ENCODE measurements around the gene FMN1. TPM values are rescaled to one million over a fixed set of nuclear protein-coding genes. Genes with fewer than 3 reads are reported as not detected.

FMN1 gene
- total RNA-seq, 1 experiment from 2014 or later: 0.37 TPM

- no peaks in the 10 kb centered on the region for H3K9me3 ChIP-seq (ENCODE audit: low read depth, low read length, poor library complexity, severe bottlenecking)
- no peaks in the 10 kb centered on the region for H3K36me3 ChIP-seq (ENCODE audit: insufficient read depth, low read length, poor library complexity, severe bottlenecking)
- no peaks in the 10 kb centered on the region for H3K27me3 ChIP-seq (replicated peaks; ENCODE audit: insufficient read depth, low read depth, low read length, poor library complexity)
- H3K4me3 ChIP-seq (ENCODE audit: low read depth, low read length, poor library complexity, severe bottlenecking): no peak overlapping the region
- no peaks in the 10 kb centered on the region for H3K4me1 ChIP-seq (ENCODE audit: insufficient read depth, low read length, poor library complexity, severe bottlenecking)
- BruUV-seq (replicated peaks): no TSS peak
- TF ChIP-seq CTCF (conservative IDR thresholded peaks at IDR 0.05; ENCODE audit: low read depth, low read length) (no peak), EZH2 (IDR thresholded peaks at IDR 0.05; ENCODE audit: borderline replicate concordance, low read depth, low read length, poor library complexity, severe bottlenecking) (no peak)
- intact Hi-C loops (cut with micrococcal nuclease; ENCODE audit: unreplicated experiment): no loop called here
- no peak overlapping the region for H3K27ac ChIP-seq (ENCODE audit: low read depth, low read length, poor library complexity, severe bottlenecking)
- ChIA-PET POLR2A (ENCODE audit: low non-redundant PET) (no interaction called here), CTCF (interaction anchor here (1.0 kb wide), 1 partner anchor 148 kb away, joined by 3 read pairs; no protein-coding TSS in a partner anchor)
- DNase-seq (ENCODE audit: low spot score): no peak
Observed at GRCh38 chr15:32787949-32788348, 406.6 kb downstream of the FMN1 start.

DNA sequence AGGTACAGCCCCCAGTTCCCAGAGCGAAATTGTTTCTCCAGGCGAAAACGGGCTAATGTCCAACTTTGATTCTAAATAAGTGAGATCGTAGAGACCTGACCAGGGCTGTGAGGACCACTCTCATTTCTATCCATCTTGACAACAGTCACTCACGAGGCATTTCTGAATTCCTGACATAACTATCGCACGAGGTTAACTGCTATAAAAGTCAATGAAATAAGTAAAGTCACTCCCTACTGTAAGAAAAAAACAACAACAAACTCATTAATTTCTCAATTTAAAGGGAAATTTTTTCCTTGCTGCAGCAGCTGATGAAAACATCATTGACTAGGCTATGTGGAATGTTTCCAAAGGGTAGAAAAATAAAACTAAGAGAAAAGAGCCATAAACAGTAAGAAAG lies 407.6 kb downstream of the FMN1 start:
- no peak overlapping the region for H3K27ac ChIP-seq (ENCODE audit: low read depth, low read length, poor library complexity, severe bottlenecking)
- DNase-seq (ENCODE audit: low spot score): no peak
- no peak overlapping the region for H3K4me3 ChIP-seq (ENCODE audit: low read depth, low read length, poor library complexity, severe bottlenecking)
- H3K4me1 ChIP-seq (ENCODE audit: insufficient read depth, low read length, poor library complexity, severe bottlenecking): no peaks in the 10 kb centered on the region
- ChIA-PET CTCF (no interaction called here), POLR2A (ENCODE audit: low non-redundant PET) (no interaction called here)
- H3K9me3 ChIP-seq (ENCODE audit: low read depth, low read length, poor library complexity, severe bottlenecking): no peaks in the 10 kb centered on the region
- no peak for TF ChIP-seq CTCF (conservative IDR thresholded peaks at IDR 0.05; ENCODE audit: low read depth, low read length)
- BruUV-seq (replicated peaks): no TSS peak
- no peaks in the 10 kb centered on the region for H3K36me3 ChIP-seq (ENCODE audit: insufficient read depth, low read length, poor library complexity, severe bottlenecking)
- intact Hi-C loops (cut with micrococcal nuclease; ENCODE audit: unreplicated experiment): no loop called here
- H3K27me3 ChIP-seq (replicated peaks; ENCODE audit: insufficient read depth, low read depth, low read length, poor library complexity): no peaks in the 10 kb centered on the region

- Histone ChIP-seq H3K36me3 (ENCODE audit: insufficient read depth, low read length, poor library complexity, severe bottlenecking) (no peaks in the 10 kb centered on the region), H3K27ac (ENCODE audit: low read depth, low read length, poor library complexity, severe bottlenecking) (no peak overlapping the region), H3K4me1 (ENCODE audit: insufficient read depth, low read length, poor library complexity, severe bottlenecking) (no peaks in the 10 kb centered on the region), H3K4me3 (ENCODE audit: low read depth, low read length, poor library complexity, severe bottlenecking) (no peak overlapping the region), H3K27me3 (replicated peaks; ENCODE audit: insufficient read depth, low read depth, low read length, poor library complexity) (no peaks in the 10 kb centered on the region), H3K9me3 (ENCODE audit: low read depth, low read length, poor library complexity, severe bottlenecking) (no peaks in the 10 kb centered on the region)
- intact Hi-C loops (cut with micrococcal nuclease; ENCODE audit: unreplicated experiment): no loop called here
- DNase-seq (ENCODE audit: low spot score): no peak
- BruUV-seq (replicated peaks): no TSS peak
- ChIA-PET POLR2A (ENCODE audit: low non-redundant PET) (no interaction called here), CTCF (no interaction called here)
- TF ChIP-seq EZH2 (IDR thresholded peaks at IDR 0.05; ENCODE audit: borderline replicate concordance, low read depth, low read length, poor library complexity, severe bottlenecking): no peak
- TF ChIP-seq CTCF (conservative IDR thresholded peaks at IDR 0.05; ENCODE audit: low read depth, low read length): no peak
Observed at GRCh38 chr15:32784581-32784980, 409.9 kb downstream of the FMN1 start.

Data from A673 (cell line).